Activated naive CD4-positive, alpha-beta T cell treated with anti-CD3 and anti-CD28 coated beads, Interleukin-2, amount 10 ng/mL, durations not matched to agents 7 days and 5 days (primary cell): Measurements from ENCODE around the gene INAFM2.

Experiments used
- CTCF ChIA-PET: fragments of 350-600 bp; sonication (Branson Sonifier 250); formaldehyde crosslinking; loops from one replicate; lab custom pipeline; 2021; ENCODE audit warnings: antibody characterized with exemption; lab: Charles Lee
- DNase-seq: peaks from one replicate; pipeline ENCODE4 v3.0.0-alpha.2; 2020
- H3K27ac Mint-ChIP-seq: one replicate; pipeline ENCODE4 v1.8.0; 2021; ENCODE audit warnings: mild to moderate bottlenecking, moderate library complexity, mixed read lengths
- H3K27me3 Mint-ChIP-seq: one replicate; pipeline ENCODE4 v1.8.0; 2021; ENCODE audit warnings: mild to moderate bottlenecking, mixed read lengths
- H3K36me3 Mint-ChIP-seq: one replicate; pipeline ENCODE4 v1.8.0; 2021; ENCODE audit warnings: mixed read lengths
- H3K4me1 Mint-ChIP-seq: one replicate; pipeline ENCODE4 v1.8.0; 2021; ENCODE audit warnings: mixed read lengths
- H3K4me3 Mint-ChIP-seq: one replicate; pipeline ENCODE4 v1.8.0; 2021; ENCODE audit warnings: mild to moderate bottlenecking, moderate library complexity, mixed read lengths
- H3K9me3 Mint-ChIP-seq: one replicate; pipeline ENCODE4 v1.8.0; 2021; ENCODE audit warnings: mixed read lengths

Gene INAFM2

DNA sequence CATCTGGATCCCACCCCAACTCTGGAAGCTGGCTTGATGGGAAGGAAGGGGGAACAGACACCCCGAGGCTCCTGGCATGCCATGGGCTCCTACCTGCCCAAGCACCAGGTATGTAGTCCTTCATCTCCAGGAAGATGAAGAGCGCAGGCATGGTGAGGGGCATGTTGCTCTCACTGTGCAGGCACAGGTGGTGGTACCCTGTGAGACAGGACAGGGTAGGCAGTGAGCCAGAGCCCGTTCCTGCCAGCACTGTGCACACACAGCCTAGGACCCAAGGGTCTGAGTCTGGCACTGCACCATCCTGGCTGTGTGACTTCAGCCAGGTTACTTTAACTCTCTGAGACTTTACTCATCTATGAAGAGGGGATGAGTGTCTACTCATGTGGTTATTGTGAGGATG lies 31.2 kb upstream of the INAFM2 start:
- no peaks in the 10 kb centered on the region for H3K27me3 Mint-ChIP-seq
- H3K36me3 Mint-ChIP-seq: peaks cover 20% of the 10 kb centered on the region

DNA sequence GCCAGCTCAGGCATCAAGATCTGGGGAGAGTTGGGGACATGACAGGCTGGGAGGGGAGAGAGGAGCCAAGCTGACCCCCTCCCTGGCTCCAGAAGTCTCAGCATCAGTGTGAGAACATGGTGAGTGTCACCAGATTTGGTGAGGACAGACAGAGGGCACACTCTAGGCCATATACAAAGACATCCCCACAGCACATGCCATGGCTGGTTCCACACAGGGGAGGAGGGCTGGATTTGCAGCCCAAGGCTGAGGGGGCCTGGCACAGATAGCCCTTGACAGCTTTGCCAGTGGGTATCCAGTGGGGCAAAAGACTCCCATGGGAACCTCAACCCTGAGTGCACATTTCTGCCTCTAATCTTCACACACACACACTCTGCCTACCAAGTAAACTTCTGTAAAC lies 30.5 kb upstream of the INAFM2 start:
- CTCF ChIA-PET: interaction anchor here (0.8 to 8.5 kb wide), 3 partner anchors 10 to 16 kb away, joined by 3 to 81 read pairs (median 4); partner anchors contain the start of genes ANKRD63 and PLCB2
- Mint-ChIP-seq H3K4me3 (no peak overlapping the region), H3K4me1 (no peaks in the 10 kb centered on the region), H3K9me3 (no peaks in the 10 kb centered on the region), H3K27ac (no peak overlapping the region), H3K36me3 (peaks cover 21% of the 10 kb centered on the region), H3K27me3 (no peaks in the 10 kb centered on the region)
- no peak for DNase-seq

More for the DNA sequence above, 31.2 kb upstream of the INAFM2 start:
- no peak for DNase-seq
- H3K27ac Mint-ChIP-seq: no peak overlapping the region
- H3K4me1 Mint-ChIP-seq: no peaks in the 10 kb centered on the region
- CTCF ChIA-PET: interaction anchor here (1.4 to 8.5 kb wide), 2 partner anchors 17 to 52 kb away, joined by 4 to 81 read pairs; partner anchors contain the start of gene PLCB2
- no peak overlapping the region for H3K4me3 Mint-ChIP-seq
- no peaks in the 10 kb centered on the region for H3K9me3 Mint-ChIP-seq

DNA sequence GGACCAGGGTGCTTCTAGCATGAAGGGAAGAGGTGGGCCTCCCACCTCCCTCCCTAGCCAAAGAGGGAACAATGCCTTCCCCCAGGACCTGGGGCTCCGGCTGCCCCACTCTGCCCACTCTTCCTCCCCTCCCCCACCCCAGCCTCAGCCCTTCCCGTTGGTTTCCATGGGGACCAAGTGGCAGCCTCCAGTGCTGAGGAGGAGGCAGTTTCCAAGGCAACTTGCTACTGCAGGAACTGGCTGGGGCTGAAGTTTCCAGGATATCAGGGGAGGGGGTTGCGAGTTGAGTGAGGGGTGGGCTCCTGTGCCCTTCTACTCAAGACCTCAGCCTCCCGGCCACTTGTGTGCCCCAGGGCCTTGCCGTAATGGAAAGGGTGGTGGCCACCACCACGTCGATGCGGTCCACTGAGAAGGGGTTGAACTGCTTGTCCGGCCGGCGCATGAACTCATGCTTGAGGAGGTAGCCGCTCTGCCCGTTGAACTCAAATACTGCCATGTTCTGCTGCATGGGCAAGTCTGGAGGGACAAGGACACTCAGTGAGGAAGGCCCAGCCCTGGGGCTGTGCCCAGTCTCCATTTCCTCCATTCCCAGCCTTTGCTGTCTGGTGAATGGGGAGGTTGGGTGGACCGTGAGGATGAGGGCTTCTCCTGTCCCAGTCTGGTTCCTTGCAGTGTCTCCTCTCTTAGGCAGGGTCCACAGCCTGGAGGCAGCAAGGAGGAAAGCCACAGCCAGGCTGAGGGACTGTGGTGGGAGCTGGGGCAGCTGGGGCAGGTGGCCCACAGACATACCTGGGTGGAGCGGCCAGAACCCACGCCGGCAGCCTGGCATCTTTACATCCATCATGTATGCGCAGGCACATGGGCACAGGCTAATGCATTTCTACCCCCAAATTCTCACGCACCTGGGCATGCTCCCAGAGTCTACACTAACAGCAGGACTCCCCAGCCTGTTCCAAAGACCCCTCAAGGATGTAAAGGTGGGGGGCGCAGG lies 29.3 kb upstream of the INAFM2 start:
- H3K9me3 Mint-ChIP-seq: no peaks in the 10 kb centered on the region
- CTCF ChIA-PET: interaction anchor here (0.8 to 3.9 kb wide), 3 partner anchors 11 to 15 kb away, joined by 3 to 20 read pairs (median 4); partner anchors contain the start of genes ANKRD63 and PLCB2

DNA sequence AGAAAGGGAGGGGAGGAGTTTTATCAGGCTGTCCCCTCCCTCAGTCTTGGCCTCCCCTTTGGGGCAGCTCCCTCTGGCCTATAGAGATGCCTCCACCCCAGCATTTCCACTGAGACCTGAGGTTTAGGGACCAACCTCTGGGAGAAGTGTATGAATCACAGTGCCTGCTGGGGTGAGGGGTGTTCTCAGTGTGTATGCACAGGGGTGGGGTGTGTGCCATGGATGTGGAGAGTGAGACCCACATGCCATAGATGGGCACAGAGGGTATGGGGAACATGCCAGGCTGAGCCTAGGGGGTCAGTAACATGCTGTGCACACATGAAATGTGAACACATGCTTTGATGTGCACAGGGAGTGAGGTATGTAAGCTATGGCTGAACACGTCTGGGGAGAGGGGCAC lies 28.2 kb upstream of the INAFM2 start:
- DNase-seq: no peak
- no peak overlapping the region for H3K4me3 Mint-ChIP-seq
- H3K27ac Mint-ChIP-seq: no peak overlapping the region
- H3K9me3 Mint-ChIP-seq: peaks cover 6% of the 10 kb centered on the region
- H3K4me1 Mint-ChIP-seq: no peaks in the 10 kb centered on the region
- no peaks in the 10 kb centered on the region for H3K27me3 Mint-ChIP-seq
- peaks cover 28% of the 10 kb centered on the region for H3K36me3 Mint-ChIP-seq
- CTCF ChIA-PET: interaction anchor here (0.6 to 3.9 kb wide), 2 partner anchors 13 to 109 kb away, joined by 3 to 20 read pairs; partner anchors contain the start of gene PLCB2

More for the DNA sequence above, 29.3 kb upstream of the INAFM2 start:
- DNase-seq: no peak
- Mint-ChIP-seq H3K27ac (no peak overlapping the region), H3K36me3 (peaks cover 21% of the 10 kb centered on the region), H3K4me3 (no peak overlapping the region), H3K27me3 (no peaks in the 10 kb centered on the region), H3K4me1 (no peaks in the 10 kb centered on the region)

DNA sequence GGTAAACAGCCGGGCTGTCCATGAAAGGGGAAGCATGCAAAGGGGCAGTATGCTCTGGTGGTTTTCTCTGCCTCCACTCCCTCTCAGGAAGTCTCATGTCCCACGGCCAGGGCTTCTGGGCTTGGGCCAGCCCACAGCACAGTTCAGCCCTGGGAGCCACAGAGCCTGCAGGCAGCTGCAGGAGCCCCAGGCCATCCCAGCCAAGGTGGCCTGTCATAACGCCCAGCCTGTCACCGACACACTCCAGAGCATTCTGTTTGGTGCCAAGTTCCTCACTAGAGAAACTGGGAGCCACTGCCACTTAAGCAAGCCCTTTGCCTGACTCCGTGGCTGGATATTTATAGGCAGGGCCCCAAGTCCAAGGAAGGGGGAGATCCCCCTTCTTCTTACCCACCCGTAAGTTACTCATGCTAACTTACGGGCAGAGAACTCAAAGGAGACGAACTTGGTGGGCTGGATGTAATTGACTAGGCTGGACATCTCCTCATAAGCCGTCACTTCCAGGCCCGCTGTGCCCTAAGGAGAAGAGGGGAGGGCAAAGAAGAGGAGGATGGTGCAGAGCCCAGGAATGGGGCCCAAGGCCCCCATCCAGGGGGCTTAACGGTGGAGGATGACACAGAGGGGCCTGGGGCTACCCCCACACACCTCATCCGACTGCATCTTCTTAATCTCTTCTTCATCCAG lies 27.5 kb upstream of the INAFM2 start:
- Mint-ChIP-seq H3K4me1 (no peaks in the 10 kb centered on the region), H3K36me3 (peaks cover 36% of the 10 kb centered on the region), H3K27ac (no peak overlapping the region), H3K9me3 (peaks cover 10% of the 10 kb centered on the region), H3K4me3 (no peak overlapping the region), H3K27me3 (no peaks in the 10 kb centered on the region)
- DNase-seq: no peak
- CTCF ChIA-PET: interaction anchor here (1.4 to 3.9 kb wide), 2 partner anchors 12 to 21 kb away, joined by 5 to 20 read pairs; partner anchors contain the start of gene PLCB2

DNA sequence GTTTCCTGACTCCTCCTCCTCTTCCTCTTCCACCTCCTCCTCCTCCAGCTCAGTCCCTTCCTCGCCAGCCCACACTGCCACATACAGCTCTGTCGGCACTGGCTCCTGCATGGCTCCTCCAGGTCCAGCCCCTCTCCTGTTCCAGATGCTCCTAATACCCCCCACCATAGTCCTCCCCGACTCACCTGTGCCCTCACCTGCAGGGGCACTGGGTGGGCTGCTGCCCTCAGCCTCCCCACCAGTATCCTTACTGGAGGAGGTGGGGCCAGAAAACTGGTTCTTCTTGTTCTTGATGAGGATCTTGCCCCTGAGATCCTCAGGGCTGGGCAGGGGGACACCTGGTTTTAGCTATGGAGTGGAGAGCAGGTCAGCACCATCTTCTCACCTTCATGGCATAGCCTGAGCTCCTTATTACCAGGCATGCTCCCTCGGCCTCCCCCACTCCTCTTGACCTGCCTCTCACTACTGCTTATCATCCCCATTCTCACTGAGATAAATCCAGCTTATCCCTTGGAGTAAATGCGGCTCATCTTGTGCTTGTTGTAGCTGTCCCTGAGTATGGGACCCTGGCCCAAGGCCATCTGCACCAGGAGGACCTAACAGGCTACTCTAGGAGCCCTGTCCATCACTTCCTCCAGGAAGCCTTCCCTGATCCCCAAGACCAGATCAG lies 26.8 kb upstream of the INAFM2 start:
- CTCF ChIA-PET: interaction anchor here (1.4 to 3.9 kb wide), 2 partner anchors 12 to 22 kb away, joined by 5 to 20 read pairs; partner anchors contain the start of gene PLCB2
- Mint-ChIP-seq H3K27me3 (no peaks in the 10 kb centered on the region), H3K4me1 (no peaks in the 10 kb centered on the region), H3K36me3 (peaks cover 41% of the 10 kb centered on the region), H3K4me3 (no peak overlapping the region), H3K27ac (no peak overlapping the region), H3K9me3 (peaks cover 10% of the 10 kb centered on the region)
- no peak for DNase-seq

DNA sequence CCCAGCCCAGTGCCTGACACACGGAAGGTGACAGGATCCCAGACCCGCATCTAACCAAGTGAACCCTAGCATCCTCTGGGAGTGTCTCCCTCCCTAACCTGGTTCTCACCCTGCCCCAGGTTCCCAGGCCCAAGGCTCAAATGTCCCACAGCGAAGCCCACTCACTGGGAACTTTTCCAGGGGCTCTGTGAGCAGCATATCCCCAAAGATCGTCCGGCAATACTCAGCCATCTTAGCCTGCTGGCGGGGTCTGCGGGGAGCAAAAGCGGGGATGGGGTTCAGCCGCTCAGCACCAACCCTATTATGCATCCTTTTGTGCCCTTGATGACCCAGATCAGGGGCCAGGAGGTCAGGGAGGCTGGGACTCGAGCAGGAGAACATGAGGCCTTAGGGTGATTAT lies 26.1 kb upstream of the INAFM2 start:
- Mint-ChIP-seq H3K9me3 (peaks cover 10% of the 10 kb centered on the region), H3K27me3 (no peaks in the 10 kb centered on the region), H3K4me1 (no peaks in the 10 kb centered on the region), H3K36me3 (peaks cover 46% of the 10 kb centered on the region), H3K4me3 (no peak overlapping the region), H3K27ac (no peak overlapping the region)
- no peak for DNase-seq
- CTCF ChIA-PET: interaction anchor here (1.4 to 3.9 kb wide), 2 partner anchors 11 to 22 kb away, joined by 5 to 20 read pairs; partner anchors contain the start of gene PLCB2

DNA sequence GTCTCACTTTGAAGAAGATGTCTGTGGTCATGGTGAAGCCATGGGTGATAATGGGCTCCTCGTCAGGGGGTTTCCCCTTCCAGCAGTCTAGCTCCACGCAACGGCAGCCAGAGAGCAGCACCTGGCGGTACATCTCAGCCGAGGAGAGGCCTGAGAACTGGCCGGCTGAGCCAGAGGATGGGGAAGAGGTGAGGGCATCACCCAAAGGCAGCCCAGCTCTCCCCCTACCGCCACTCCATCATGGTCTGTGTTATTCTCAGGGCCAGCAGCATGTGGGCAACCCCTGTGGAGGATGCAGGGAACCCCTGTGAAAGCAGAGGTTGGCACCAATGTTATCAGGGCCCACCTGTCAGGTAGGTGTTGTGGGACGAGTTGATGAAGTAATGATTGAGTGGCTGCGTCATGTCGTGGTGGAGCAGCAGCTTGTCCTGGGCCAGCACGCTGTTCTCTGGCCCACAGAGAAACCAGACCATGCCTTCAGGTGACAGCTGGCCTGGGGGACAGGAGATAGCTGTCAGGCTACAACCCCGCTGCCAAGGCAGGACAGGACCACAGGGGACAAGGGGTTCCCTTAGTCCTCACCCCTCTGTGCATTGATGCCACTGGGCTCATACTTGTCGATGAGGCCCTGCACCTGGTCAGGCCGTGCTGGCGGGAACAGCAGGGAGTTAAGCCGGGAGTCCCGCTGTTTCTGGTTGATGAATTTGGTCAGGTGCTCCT lies 25.1 kb upstream of the INAFM2 start:
- H3K27ac Mint-ChIP-seq: no peak overlapping the region
- no peak overlapping the region for H3K4me3 Mint-ChIP-seq
- H3K36me3 Mint-ChIP-seq: peaks cover 50% of the 10 kb centered on the region
- no peak for DNase-seq
- H3K9me3 Mint-ChIP-seq: peaks cover 10% of the 10 kb centered on the region
- no peaks in the 10 kb centered on the region for H3K4me1 Mint-ChIP-seq
- CTCF ChIA-PET: interaction anchor here (0.8 to 1.1 kb wide), 2 partner anchors 19 to 68 kb away, joined by 3 read pairs; no protein-coding TSS in a partner anchor
- no peaks in the 10 kb centered on the region for H3K27me3 Mint-ChIP-seq

DNA sequence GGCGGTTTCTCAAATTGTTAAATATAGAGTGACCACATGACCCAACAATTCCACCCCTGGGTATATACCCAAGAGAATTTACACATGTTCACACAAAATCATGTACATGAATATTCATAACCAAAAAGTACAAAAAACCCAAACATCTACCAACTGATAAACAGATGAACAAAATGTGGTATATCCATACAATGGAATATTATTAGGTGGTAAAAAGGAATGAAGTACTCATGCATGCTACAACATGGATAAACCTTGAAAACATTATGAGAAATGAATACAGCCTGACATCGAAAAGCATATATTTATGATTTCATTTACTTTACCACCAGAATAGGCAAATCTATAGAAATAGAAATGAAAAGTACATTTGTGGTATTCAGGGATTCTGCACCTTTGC lies 23.1 kb upstream of the INAFM2 start:
- no peaks in the 10 kb centered on the region for H3K27me3 Mint-ChIP-seq
- H3K9me3 Mint-ChIP-seq: peaks cover 10% of the 10 kb centered on the region
- DNase-seq: no peak
- no peak overlapping the region for H3K4me3 Mint-ChIP-seq
- CTCF ChIA-PET: interaction anchor here (18.2 kb wide), 1 partner anchor 25 kb away, joined by 401 read pairs; no protein-coding TSS in a partner anchor
- H3K27ac Mint-ChIP-seq: no peak overlapping the region
- peaks cover 60% of the 10 kb centered on the region for H3K36me3 Mint-ChIP-seq
- peaks cover 9% of the 10 kb centered on the region for H3K4me1 Mint-ChIP-seq

DNA sequence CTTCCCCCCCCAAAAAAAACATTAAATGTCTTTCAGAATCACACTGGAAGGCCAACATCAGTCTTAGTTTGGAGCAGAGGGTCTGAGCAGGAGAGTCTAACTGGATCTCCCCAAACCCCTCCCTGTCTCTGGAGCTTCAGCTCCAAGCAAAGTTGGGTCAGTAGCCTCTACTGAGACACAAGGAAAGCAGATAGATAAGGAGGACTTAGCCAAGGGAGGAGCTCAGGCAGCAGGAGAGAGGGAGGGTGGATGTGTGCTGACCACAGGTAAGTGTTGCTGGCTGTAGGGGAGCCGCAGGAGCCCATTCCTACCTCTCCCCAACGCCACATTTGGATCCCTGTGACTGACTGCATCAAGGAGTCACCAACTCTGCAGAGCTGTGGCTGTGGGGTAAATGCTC lies 22.7 kb upstream of the INAFM2 start:
- peaks cover 10% of the 10 kb centered on the region for H3K9me3 Mint-ChIP-seq
- no peak overlapping the region for H3K27ac Mint-ChIP-seq
- CTCF ChIA-PET: interaction anchor here (18.2 kb wide), 1 partner anchor 25 kb away, joined by 401 read pairs; no protein-coding TSS in a partner anchor
- H3K4me1 Mint-ChIP-seq: peaks cover 11% of the 10 kb centered on the region
- no peaks in the 10 kb centered on the region for H3K27me3 Mint-ChIP-seq
- no peak overlapping the region for H3K4me3 Mint-ChIP-seq
- H3K36me3 Mint-ChIP-seq: peaks cover 57% of the 10 kb centered on the region
- DNase-seq: no peak

DNA sequence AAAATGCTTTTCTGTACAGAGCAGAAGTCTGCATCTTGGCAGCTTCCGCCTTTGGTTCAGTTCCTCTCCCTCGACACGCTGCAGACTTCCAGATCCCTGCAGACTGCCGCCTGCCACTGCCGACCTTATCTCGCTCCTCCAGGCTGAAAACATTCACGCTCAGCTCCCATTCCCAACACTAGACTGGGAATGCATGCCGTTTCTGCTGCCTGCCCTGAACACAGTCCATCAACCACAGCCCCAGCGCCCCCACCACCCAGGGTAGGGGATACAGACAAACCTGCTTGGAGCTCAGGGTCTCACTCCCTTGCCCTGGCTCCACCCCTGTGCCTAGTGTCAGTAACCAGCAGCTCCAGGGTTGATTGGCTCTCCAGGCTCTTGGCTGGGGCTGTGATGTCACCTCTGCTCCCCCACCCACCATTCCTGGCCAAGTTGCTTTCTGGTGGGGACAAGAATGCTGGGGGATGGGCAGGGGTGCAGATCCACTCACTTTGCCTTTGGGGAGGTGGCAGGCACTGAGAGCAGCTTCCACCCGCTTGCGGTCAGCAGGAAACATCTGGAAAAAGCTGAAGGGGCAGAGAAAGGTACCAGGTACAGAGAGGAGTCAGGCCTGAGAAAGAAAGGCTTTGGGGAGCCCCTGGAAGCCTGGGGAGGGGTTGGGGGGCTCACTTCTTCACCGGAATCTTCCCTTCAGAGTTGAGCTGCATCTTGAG lies 21.9 kb upstream of the INAFM2 start:
- CTCF ChIA-PET: interaction anchor here (0.5 to 18.2 kb wide), 2 partner anchors 26 to 83 kb away, joined by 3 to 401 read pairs; no protein-coding TSS in a partner anchor
- peaks cover 18% of the 10 kb centered on the region for H3K4me1 Mint-ChIP-seq
- no peaks in the 10 kb centered on the region for H3K27me3 Mint-ChIP-seq
- H3K9me3 Mint-ChIP-seq: peaks cover 10% of the 10 kb centered on the region
- H3K4me3 Mint-ChIP-seq: no peak overlapping the region
- H3K36me3 Mint-ChIP-seq: peaks cover 57% of the 10 kb centered on the region
- H3K27ac Mint-ChIP-seq: no peak overlapping the region
- DNase-seq: no peak

DNA sequence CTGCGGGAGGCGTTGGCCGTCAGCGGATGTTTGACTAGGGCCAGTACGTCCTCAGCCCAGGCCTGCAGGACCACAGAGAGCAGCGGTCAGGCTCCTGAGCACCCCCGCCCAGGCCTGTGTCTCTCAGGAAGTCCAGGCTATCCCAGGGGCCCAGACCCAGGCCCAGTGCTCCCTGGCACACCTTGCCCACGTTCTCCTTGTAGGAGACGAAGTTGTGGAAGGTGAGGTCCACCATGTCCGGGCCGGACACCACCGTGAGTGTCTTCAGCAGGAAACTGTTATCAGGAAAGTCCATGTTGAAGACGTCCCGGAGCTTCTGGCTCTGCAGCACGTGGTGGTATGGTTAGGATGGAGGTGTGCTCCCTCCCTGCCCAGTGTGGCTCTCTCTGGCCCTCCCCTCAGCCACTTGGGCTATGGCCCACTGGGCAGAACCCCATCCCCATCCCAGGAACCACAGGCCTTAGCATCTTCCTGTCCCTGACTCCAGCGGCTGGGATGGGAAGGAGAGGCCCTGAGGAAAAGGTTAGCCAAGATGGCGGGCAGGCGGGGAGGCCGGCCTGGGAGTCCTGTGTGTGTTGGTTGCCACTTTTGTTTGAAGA lies 21.1 kb upstream of the INAFM2 start:
- Mint-ChIP-seq H3K4me1 (peaks cover 21% of the 10 kb centered on the region), H3K36me3 (peaks cover 56% of the 10 kb centered on the region)

More for the DNA sequence above, 21.1 kb upstream of the INAFM2 start:
- Mint-ChIP-seq H3K4me3 (no peak overlapping the region), H3K9me3 (peaks cover 10% of the 10 kb centered on the region), H3K27me3 (no peaks in the 10 kb centered on the region), H3K27ac (no peak overlapping the region)
- DNase-seq: no peak
- CTCF ChIA-PET: interaction anchor here (0.5 to 21.9 kb wide), 3 partner anchors 27 to 82 kb away, joined by 3 to 425 read pairs (median 401); partner anchors contain the start of gene CCDC9B
